Hypothalamus (tissue), 51 donors: ENCODE results near the gene RASGRP2.
A peak's percentile ranks its signal among the peaks of the same experiment; 100 is the strongest.

Experiments
- DNase-seq, 51 donors: peaks; one replicate each; lab custom pipeline; 2025; lab: John Stamatoyannopoulos, UW

Gene RASGRP2

DNA sequence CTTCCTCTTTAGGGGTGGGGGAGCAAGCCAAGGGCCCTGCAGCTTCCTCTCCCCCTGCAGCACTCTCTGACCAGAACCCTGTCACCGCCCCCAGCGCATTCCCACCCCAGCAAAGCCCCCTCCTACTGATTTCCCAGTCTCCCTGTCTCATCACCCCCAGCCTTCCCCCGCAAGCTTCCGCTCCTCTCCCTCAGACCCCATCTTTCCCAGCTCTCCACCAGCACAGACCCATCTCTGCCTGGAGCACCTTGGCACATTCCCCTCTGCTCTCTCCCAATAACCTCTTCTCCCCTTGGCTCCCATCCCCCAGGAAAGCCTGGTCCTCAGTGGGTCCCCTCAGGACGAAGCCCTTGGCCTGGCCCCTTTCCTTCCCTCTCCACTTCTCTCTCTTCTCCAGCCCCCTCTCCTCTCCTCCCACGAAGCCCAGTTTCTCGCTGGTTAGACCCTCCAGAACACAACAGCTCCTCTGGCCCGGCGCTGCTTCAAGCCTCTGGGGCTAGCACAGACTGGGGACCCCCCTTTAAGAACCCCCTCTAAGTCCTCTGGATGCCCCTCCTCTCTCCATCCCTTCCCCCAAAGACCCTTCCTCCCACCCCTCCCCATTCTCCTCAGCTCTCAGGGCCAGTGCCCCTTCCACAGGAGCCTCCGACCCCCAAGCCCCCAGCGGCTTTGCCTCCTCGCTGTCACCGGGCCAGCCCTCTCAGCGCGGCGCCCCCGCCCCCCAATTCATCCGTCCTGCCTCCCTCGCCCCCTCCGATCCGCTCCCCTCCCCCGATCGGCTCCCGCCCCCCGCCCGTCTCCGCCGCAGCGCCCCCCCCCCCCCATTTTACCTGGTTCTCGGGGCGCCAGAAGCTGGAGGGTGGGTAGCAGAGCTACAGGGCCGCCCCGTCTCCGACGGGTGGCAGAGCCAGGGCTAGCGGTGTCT lies 21.5 kb downstream of the RASGRP2 start:
- DNase-seq, result no peak

GRCh38 chr11:64721359-64721699 lies 22.6 kb downstream of the RASGRP2 start:
- DNase-seq, result no peak

DNA sequence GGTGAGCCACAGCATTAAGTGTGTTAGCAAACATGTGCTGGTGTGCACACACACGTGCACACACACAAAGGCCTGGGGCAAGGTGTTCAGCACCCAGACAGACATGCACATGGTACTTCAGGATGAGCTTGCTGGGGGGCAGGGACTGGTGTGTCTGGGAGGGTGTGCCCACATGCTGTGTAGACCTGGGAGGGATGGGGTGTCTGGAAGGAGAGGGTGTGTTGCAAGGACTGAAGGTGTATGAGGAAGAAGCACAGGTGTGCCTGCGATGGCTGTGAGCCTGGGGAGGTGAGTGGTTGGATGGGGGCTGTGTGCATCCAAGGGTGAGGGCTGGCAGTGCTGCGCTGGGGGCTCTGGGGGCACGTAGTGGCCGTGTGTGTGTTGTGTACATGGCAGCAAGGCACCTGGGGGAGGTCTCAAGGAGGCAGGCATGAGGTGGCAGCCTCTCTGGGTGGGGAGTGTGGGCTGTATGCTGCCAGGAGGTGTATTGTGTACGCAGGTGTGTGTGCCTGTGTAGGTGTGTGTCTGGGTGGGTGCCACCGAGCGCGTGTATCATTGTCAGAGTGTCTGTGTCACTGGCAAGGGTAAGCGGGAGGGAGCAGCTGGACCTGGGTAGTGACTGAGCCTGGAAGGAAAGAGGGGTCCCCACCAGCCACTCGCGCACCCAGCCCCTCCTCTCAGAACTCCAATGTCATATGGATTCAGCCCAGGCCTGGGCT lies 23.1 kb downstream of the RASGRP2 start:
- no peak for DNase-seq

DNA sequence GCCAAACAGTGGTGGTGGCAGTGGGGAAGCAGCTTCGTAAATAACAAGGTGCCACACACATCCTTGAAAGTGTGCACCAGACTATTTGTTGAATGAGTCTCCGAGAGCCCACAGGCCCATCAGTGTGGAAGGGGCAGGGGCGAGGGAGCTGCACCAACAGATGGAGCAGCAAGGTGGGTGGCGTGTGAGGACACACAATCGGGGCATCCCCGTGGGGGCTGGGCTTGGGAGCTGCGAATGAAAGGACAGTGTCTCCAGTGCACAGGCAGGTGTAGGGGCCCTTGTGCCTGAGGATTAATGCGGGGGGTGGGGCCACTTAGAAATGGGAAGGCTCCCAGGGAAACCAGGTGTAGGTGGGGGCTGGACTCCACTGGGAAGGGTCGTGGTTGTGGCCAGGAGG lies 23.8 kb downstream of the RASGRP2 start:
- no peak for DNase-seq

GRCh38 chr11:64719406-64719805 lies 24.5 kb downstream of the RASGRP2 start:
- no peak for DNase-seq

- DNase-seq, result no peak
These were observed 25.2 kb downstream of the RASGRP2 start for GRCh38 chr11:64718780-64719124.

GRCh38 chr11:64718084-64718779 lies 25.7 kb downstream of the RASGRP2 start:
- peak in 1 of 51 donors; percentile 60 for DNase-seq

GRCh38 chr11:64717268-64717578 lies 26.7 kb downstream of the RASGRP2 start:
- no peak for DNase-seq

- DNase-seq, result no peak
These were observed 27.3 kb downstream of the RASGRP2 start for GRCh38 chr11:64716473-64717267.

DNA sequence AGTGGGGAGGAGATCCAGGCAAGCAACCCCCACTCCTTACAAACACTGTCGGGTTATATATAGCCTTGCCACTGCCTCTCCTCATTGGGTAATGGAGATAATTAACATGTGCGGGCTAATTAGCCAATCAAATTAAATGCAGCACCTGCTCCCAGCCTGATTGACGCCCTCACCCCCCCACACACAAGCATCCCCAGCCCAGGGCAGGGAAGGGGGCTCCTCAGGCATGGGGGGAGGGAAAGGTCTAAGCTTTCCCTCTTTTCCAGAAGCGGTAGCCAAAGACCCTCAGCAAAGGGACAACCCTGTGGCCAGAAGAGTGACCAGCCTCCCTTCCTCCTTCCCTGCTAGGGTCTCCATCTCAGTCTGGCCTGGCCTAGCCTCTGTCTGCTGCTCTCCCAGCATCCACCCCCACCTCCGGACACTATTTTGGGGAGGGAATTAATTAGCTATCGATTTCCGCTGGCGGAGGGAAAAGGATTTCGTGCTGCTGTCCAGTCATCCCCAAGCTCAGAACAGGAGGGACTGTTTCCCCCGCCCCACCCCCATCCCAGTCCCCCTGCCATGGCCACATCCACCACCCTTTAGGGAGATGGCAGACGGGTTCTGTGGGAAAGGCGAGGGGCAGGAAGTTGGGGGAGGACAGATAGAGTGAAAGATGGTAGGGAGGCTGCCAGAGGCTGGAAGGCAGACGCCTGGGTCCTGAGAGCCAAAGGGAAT lies 28.0 kb downstream of the RASGRP2 start:
- no peak for DNase-seq

DNA sequence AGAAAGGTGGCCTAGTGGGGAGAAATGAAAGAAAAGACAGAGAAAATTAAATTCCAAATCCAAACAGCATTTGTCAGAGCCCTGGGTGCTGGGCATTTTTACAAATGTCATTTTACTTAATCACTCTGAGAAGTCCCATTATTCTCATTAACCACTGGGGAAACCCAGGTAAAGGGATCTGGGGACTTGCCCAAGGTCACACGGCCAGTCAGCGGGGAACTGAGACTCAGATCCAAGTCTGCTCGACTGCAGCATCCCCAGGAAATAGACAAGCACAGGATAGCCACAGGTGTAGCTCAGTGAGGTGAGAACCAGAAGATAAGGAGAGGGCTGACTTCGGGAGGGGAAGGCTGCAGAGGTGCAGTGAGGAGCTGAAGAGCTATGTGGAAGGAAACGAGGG lies 28.8 kb downstream of the RASGRP2 start:
- DNase-seq, result no peak

DNA sequence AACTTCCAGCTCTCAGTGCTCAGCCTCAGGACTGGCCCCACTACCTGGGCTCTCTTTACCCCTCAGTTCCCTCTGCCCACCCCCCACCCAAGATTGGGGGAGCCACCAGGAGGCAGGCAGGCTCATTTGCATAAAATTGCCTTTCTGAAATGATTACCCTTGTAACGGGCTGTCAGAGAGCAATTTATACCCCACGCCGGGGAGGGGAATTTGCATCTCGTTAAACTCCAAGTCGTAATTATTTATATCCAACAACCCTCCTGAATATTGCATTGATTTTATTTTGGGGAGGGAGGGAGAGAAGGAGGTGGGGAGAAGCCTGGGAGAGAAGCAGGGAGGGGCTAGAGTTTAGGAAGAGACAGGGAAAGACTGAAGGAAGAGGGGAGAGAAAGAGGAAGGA lies 29.3 kb downstream of the RASGRP2 start:
- peak in 1 of 51 donors; percentile 37 for DNase-seq

- no peak for DNase-seq
These were observed 30.1 kb downstream of the RASGRP2 start for GRCh38 chr11:64713781-64714363.

DNA sequence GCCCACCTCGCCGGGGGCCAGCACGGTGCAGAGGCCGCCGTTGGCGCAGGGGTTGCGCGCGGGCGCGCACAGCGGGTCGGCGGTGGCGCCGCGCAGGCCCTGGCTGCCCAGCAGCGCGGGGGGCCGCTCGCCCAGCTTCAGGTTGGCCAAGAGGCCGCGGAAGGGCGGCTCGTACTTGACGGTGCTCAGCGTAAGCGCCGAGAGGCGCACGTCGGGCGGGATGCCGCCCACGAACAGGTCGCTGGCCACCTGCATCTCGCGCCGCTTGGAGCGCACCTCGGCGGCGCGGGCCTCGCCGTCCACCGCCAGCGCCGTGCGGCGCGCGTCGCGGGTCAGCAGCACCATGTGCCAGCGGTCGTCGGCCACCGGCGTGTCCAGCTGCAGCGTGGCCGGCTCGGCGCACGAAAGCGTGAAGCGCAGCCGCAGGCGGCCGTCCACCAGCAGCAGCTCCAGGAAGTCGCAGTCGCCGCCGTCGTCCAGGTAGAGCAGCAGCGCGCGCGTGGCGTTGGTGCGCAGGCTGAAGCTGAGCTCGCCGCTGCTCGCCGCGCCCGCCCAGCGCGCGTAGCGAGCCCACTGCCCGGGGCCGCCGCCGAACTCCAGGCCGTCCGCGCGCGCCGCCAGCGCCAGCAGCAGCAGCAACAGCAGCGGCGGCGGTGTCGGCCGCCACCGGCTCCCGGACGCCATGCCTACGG lies 30.8 kb downstream of the RASGRP2 start:
- DNase-seq, result no peak

GRCh38 chr11:64712430-64713015 lies 31.4 kb downstream of the RASGRP2 start:
- DNase-seq, result no peak

- DNase-seq, result no peak
These were observed 32.0 kb downstream of the RASGRP2 start for GRCh38 chr11:64711956-64712362.

- DNase-seq, result peak in 3 of 51 donors; percentile 14 to 26 (median 20)
These were observed 32.6 kb downstream of the RASGRP2 start for GRCh38 chr11:64711138-64711955.
